G401 (cell line): ENCODE data around the gene ADAM21. TPM values are rescaled to one million over a fixed set of nuclear protein-coding genes. Genes with fewer than 3 reads are reported as not detected.
"Not testable (repeated sequence)": the region's sequence is repeated elsewhere in the genome, so short reads cannot be mapped to it uniquely, and the experiment has no call there.

Source experiments
- DNase-seq: peaks from one replicate; pipeline ENCODE4 v3.0.0-alpha.2; 2015; ENCODE audit warnings: low spot score
- in situ Hi-C: cut with HindIII; loops from 2 replicates; pipeline ENCODE4 v1.10.0; 2016; ENCODE audit warnings: low sequenced_read_pairs, mixed read lengths
- total RNA-seq: library from RNA; depleted of rRNA; stranded (reverse); fragments of >200 nt; shearing (Covaris generic); gene quantifications from 2 replicates; pipeline ENCODE4 v1.2.3, GENCODE V29; 2014; rRNA removed

Gene ADAM21
- 0.06 TPM in 1 of 2 replicates, not detected in the other for total RNA-seq

- no peak for DNase-seq
- in situ Hi-C loops = no loop called here
These were observed at the start of gene ADAM21 for GRCh38 chr14:70451874-70452273. TSS of gene ADAM21 (plus strand) at chr14:70452174. CDS start at chr14:70457500, 5,326 bp downstream.

DNA sequence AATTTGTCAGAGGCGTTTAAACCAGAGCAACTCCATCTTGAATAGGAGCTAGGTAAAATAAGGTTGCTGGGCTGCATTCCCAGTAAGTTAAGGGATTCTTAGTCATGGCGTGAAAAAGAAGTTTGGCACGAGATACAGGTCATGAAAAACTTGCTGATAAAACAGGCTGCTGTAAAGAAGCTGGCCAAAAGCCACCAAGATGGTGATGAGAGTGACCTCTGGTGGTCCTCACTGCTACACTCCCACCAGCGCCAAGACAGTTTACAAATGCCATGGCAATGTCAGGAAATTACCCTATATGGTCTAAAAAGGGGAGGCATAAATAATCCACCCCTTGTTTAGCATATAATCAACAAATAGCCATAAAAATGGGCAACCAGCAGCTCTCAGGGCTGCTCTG, 48.6 kb upstream of the ADAM21 start:
- DNase-seq = peak; percentile 3
- in situ Hi-C loops = not testable (repeated sequence)

- DNase-seq, in situ Hi-C loops: not testable (repeated sequence)
These were observed 45.8 kb upstream of the ADAM21 start for GRCh38 chr14:70406216-70406615.

DNA sequence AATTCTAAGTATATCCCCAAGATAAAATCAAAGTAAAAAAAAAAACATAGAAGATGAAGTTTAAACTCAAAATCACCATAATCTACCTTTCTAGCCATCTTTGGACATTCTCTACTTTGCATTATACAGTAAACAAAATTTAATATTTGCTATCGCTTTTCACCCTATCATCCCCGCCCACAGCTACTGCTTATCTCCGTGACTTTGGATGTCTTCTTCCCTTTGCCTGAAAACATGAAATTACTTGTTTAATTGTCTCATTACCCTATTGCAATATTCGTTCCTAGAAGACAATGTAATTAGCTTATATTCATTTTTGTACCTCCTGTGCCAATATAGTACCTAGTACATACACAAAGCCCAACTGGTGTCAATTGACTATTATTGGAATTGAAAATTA, 44.4 kb upstream of the ADAM21 start:
- in situ Hi-C loops = no loop called here
- no peak for DNase-seq

- no peak for DNase-seq
- in situ Hi-C loops = no loop called here
These were observed 36.2 kb upstream of the ADAM21 start for GRCh38 chr14:70415788-70416187.

DNA sequence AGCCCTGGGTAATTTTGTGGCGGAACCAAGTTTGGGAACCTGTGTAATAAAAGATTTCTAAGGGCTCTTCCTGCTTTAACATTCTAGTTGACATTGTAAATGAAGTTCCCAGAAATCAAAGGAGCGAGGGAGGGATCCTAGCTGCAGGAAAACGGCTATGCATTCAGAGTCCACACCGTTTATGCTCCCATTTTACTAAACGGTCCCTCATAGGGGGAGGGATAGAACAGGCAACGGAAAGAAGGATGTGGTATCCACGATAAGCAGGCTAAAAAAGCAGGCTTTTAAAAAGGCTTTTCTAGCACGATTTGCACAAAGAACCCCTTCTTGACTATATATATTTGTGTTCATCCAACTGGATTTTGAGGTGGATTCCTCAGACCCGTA, 35.6 kb upstream of the ADAM21 start:
- in situ Hi-C loops = no loop called here
- DNase-seq = no peak

- in situ Hi-C loops = no loop called here
These were observed 35.1 kb upstream of the ADAM21 start, which contains the start of gene SYNJ2BP for GRCh38 chr14:70416725-70417349. TSS of gene SYNJ2BP (minus strand) at chr14:70417090. CDS start at chr14:70416963, 127 bp downstream.

GRCh38 chr14:70419270-70419931, 32.6 kb upstream of the ADAM21 start:
- in situ Hi-C loops, DNase-seq: not testable (repeated sequence)

More at GRCh38 chr14:70416725-70417349, 35.1 kb upstream of the ADAM21 start, which contains the start of gene SYNJ2BP:
- peak; percentile 94 for DNase-seq

- DNase-seq = no peak
- in situ Hi-C loops = no loop called here
These were observed 29.4 kb upstream of the ADAM21 start for GRCh38 chr14:70422538-70422937.

GRCh38 chr14:70425354-70425753, 26.6 kb upstream of the ADAM21 start:
- in situ Hi-C loops = no loop called here
- DNase-seq = no peak

- in situ Hi-C loops, DNase-seq: not testable (repeated sequence)
These were observed 25.4 kb upstream of the ADAM21 start for GRCh38 chr14:70426555-70426954.

DNA sequence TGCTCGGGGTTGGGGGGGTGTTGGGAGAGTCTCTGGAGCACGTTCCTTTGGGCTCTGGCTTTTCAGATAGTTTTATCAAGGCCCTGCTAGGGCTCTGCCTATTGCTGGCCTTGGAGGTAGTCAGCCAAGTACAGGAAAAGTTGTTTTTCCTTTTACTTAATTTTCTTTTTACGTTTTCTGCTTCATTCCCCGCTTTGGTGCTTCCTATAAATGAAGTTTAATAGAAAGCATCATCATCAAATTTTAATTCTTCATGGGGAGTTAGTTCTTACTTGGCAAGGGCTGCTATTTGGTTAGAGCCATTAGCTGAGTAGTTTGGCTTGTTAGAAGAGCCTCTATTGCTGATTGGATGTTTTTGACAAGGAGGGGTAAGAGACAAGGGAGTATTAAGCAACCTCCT, 15.1 kb upstream of the ADAM21 start:
- DNase-seq = no peak
- in situ Hi-C loops = no loop called here

- in situ Hi-C loops = no loop called here
- no peak for DNase-seq
These were observed 10.3 kb upstream of the ADAM21 start for GRCh38 chr14:70441641-70442040.

DNA sequence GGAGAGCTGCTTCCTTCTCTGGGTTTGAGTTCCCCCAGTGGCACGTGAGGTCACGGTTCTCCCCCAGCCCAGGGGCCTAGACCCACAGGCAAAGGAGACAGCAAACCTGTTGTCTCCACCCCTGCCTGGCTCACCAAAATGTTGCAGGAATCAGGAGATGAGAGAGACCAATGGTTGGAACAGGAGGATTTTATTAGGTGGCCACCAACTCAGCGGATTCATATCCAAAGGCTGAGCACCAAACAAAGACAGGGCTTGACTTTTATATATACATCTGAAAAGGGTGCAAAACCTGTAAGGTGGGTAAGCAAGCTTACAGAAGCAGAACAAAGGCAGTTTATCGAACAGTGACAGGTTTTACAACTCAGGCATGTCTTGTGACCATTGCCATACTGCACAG, 9.2 kb upstream of the ADAM21 start:
- no peak for DNase-seq
- in situ Hi-C loops = no loop called here

DNA sequence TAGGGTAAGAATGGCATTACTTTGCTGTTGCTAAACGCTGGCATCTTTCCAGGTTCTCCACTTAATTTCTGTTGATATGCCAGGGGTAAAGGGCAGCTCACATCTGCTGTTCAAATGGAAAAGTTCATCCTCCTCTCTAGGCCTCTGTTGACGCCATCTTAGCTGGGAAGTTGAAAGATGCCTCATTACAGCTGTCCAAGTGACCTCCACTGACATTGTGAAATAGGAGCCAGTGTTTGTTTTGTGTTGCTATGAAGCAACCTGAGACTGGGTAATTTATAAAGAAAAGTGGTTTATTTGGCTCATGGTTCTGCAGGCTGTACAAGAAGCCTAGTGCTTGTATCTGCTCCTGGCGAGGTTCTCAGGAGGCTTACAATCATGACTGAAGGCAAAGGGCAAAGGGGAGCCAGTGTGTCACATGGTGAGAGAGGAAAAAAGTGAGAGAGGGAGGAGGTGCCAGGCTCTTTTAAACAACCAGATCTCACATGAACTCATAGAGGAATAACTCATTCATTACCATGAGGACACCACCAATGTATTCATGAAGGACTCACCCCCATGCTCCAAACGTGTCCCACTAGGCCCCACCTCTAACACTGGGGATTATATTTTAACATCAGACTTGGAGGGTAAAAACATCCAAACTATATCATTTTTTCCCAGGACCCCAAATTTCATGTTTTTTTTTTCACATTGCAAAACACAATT, 3.2 kb upstream of the ADAM21 start:
- in situ Hi-C loops = no loop called here
- no peak for DNase-seq

DNA sequence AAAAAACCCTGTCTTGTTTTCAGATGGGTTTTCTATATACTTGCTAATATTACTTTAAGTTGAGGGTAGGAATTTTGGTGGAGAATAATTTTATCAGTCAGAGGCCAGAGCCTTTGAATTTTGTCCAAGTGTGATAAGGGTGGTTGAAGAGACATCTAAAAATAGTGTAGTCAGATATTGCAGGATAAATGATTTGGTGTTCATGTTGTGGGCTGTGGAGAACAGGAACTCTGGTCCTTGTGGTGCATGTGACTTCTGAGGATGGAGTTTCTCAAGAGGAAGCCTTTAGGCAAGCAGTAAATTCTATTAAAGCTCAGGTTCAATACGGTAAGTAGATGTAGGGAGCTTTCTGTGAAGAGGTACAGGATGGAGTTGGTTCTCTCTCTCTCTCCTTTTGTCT, 2.8 kb downstream of the ADAM21 start:
- in situ Hi-C loops = no loop called here

GRCh38 chr14:70468731-70469130, 16.8 kb downstream of the ADAM21 start:
- in situ Hi-C loops = no loop called here
- DNase-seq = no peak

More for the DNA sequence above, 2.8 kb downstream of the ADAM21 start:
- no peak for DNase-seq

- DNase-seq, in situ Hi-C loops: not testable (repeated sequence)
These were observed 19.0 kb downstream of the ADAM21 start for GRCh38 chr14:70470863-70471563.
